Activated CD4-positive, alpha-beta T cell treated with anti-CD3 and anti-CD28 coated beads, Interleukin-2, amount 10 ng/mL, durations not matched to agents 24 days and 14 days (primary cell): ENCODE results near the gene ANKRD44. TPM values are rescaled to one million over a fixed set of nuclear protein-coding genes. Genes with fewer than 3 reads are reported as not detected.

Source experiments
- DNase-seq: peaks from one replicate; pipeline ENCODE4 v3.0.0; 2022
- H3K27ac Mint-ChIP-seq: one replicate; pipeline ENCODE4 v1.8.0; 2022; ENCODE audit warnings: mild to moderate bottlenecking, mixed read lengths
- H3K27me3 Mint-ChIP-seq: one replicate; pipeline ENCODE4 v1.8.0; 2022; ENCODE audit warnings: mixed read lengths
- H3K36me3 Mint-ChIP-seq: one replicate; pipeline ENCODE4 v1.8.0; 2022; ENCODE audit warnings: low read depth, mild to moderate bottlenecking, mixed read lengths
- H3K4me1 Mint-ChIP-seq: one replicate; pipeline ENCODE4 v1.8.0; 2021; ENCODE audit warnings: mixed read lengths
- H3K4me3 Mint-ChIP-seq: one replicate; pipeline ENCODE4 v1.8.0; 2022; ENCODE audit warnings: mild to moderate bottlenecking, moderate library complexity, mixed read lengths
- H3K9me3 Mint-ChIP-seq: one replicate; pipeline ENCODE4 v1.8.0; 2021; ENCODE audit warnings: mixed read lengths
- intact Hi-C: fragments of 100-400 bp; cut with micrococcal nuclease; formaldehyde crosslinking; loops from one replicate; pipeline ENCODE4 v1.15.1; 2023
- total RNA-seq: library from RNA; stranded (reverse); gene quantifications from 2 replicates; pipeline ENCODE4 v1.2.3, GENCODE V29; 2022

Gene ANKRD44
- total RNA-seq, 1 donor from 2014 or later, result 147 TPM

- H3K36me3 Mint-ChIP-seq, result peaks cover 11% of the 10 kb centered on the region
- no peak for DNase-seq
- no peaks in the 10 kb centered on the region for H3K27me3 Mint-ChIP-seq
- no peak overlapping the region for H3K4me3 Mint-ChIP-seq
- peaks cover 27% of the 10 kb centered on the region for H3K4me1 Mint-ChIP-seq
- peaks cover 26% of the 10 kb centered on the region for H3K9me3 Mint-ChIP-seq
- H3K27ac Mint-ChIP-seq, result no peak overlapping the region
- intact Hi-C loops, result no loop called here
Observed at GRCh38 chr2:196959734-196960338, 350.7 kb downstream of the ANKRD44 start.

- H3K9me3 Mint-ChIP-seq, result peaks cover 26% of the 10 kb centered on the region
- H3K36me3 Mint-ChIP-seq, result peaks cover 11% of the 10 kb centered on the region
- no peak overlapping the region for H3K4me3 Mint-ChIP-seq
- intact Hi-C loops, result no loop called here
- DNase-seq, result no peak
- no peaks in the 10 kb centered on the region for H3K27me3 Mint-ChIP-seq
- H3K27ac Mint-ChIP-seq, result no peak overlapping the region
- H3K4me1 Mint-ChIP-seq, result peaks cover 27% of the 10 kb centered on the region
Observed at GRCh38 chr2:196959281-196959680, 351.3 kb downstream of the ANKRD44 start.

- no peak for DNase-seq
- H3K9me3 Mint-ChIP-seq, result peaks cover 26% of the 10 kb centered on the region
- no peaks in the 10 kb centered on the region for H3K27me3 Mint-ChIP-seq
- H3K27ac Mint-ChIP-seq, result no peak overlapping the region
- H3K36me3 Mint-ChIP-seq, result peaks cover 11% of the 10 kb centered on the region
- intact Hi-C loops, result no loop called here
- H3K4me3 Mint-ChIP-seq, result no peak overlapping the region
- H3K4me1 Mint-ChIP-seq, result peaks cover 22% of the 10 kb centered on the region
Observed at GRCh38 chr2:196957881-196958525, 352.6 kb downstream of the ANKRD44 start.

- Mint-ChIP-seq H3K4me3 (no peak overlapping the region), H3K27me3 (no peaks in the 10 kb centered on the region), H3K36me3 (peaks cover 11% of the 10 kb centered on the region), H3K9me3 (peaks cover 24% of the 10 kb centered on the region), H3K4me1 (peaks cover 18% of the 10 kb centered on the region), H3K27ac (no peak overlapping the region)
- intact Hi-C loops, result no loop called here
- DNase-seq, result no peak
Observed at GRCh38 chr2:196957442-196957841, 353.1 kb downstream of the ANKRD44 start.

GRCh38 chr2:196956069-196956468 lies 354.5 kb downstream of the ANKRD44 start:
- no peak overlapping the region for H3K4me3 Mint-ChIP-seq
- peaks cover 11% of the 10 kb centered on the region for H3K36me3 Mint-ChIP-seq
- H3K27ac Mint-ChIP-seq, result no peak overlapping the region
- intact Hi-C loops, result no loop called here
- H3K9me3 Mint-ChIP-seq, result peaks cover 14% of the 10 kb centered on the region
- H3K27me3 Mint-ChIP-seq, result no peaks in the 10 kb centered on the region
- DNase-seq, result no peak
- peaks cover 4% of the 10 kb centered on the region for H3K4me1 Mint-ChIP-seq

- peaks cover 4% of the 10 kb centered on the region for H3K4me1 Mint-ChIP-seq
- H3K27me3 Mint-ChIP-seq, result no peaks in the 10 kb centered on the region
- no peak overlapping the region for H3K4me3 Mint-ChIP-seq
- H3K9me3 Mint-ChIP-seq, result peaks cover 14% of the 10 kb centered on the region
- intact Hi-C loops, result no loop called here
- H3K27ac Mint-ChIP-seq, result no peak overlapping the region
- DNase-seq, result no peak
- H3K36me3 Mint-ChIP-seq, result peaks cover 9% of the 10 kb centered on the region
Observed at GRCh38 chr2:196955036-196955435, 355.5 kb downstream of the ANKRD44 start.

- Mint-ChIP-seq H3K4me3 (no peak overlapping the region), H3K27ac (no peak overlapping the region), H3K36me3 (peaks cover 4% of the 10 kb centered on the region), H3K9me3 (peaks cover 6% of the 10 kb centered on the region), H3K27me3 (no peaks in the 10 kb centered on the region), H3K4me1 (peaks cover 6% of the 10 kb centered on the region)
- intact Hi-C loops, result no loop called here
- DNase-seq, result no peak
Observed at GRCh38 chr2:196954001-196954400, 356.6 kb downstream of the ANKRD44 start.

GRCh38 chr2:196952936-196953335 lies 357.6 kb downstream of the ANKRD44 start:
- Mint-ChIP-seq H3K27ac (no peak overlapping the region), H3K4me1 (peaks cover 6% of the 10 kb centered on the region), H3K9me3 (no peaks in the 10 kb centered on the region), H3K4me3 (no peak overlapping the region), H3K36me3 (no peaks in the 10 kb centered on the region), H3K27me3 (no peaks in the 10 kb centered on the region)
- DNase-seq, result no peak
- intact Hi-C loops, result no loop called here

GRCh38 chr2:196951973-196952372 lies 358.6 kb downstream of the ANKRD44 start:
- H3K27me3 Mint-ChIP-seq, result no peaks in the 10 kb centered on the region
- no peaks in the 10 kb centered on the region for H3K9me3 Mint-ChIP-seq
- no peaks in the 10 kb centered on the region for H3K36me3 Mint-ChIP-seq
- no peak overlapping the region for H3K27ac Mint-ChIP-seq
- H3K4me1 Mint-ChIP-seq, result peaks cover 6% of the 10 kb centered on the region
- intact Hi-C loops, result no loop called here
- DNase-seq, result no peak
- no peak overlapping the region for H3K4me3 Mint-ChIP-seq

- Mint-ChIP-seq H3K36me3 (no peaks in the 10 kb centered on the region), H3K27me3 (no peaks in the 10 kb centered on the region), H3K4me1 (peaks cover 6% of the 10 kb centered on the region), H3K4me3 (no peak overlapping the region), H3K27ac (no peak overlapping the region), H3K9me3 (no peaks in the 10 kb centered on the region)
- DNase-seq, result no peak
- intact Hi-C loops, result no loop called here
Observed at GRCh38 chr2:196949116-196949515, 361.5 kb downstream of the ANKRD44 start.

- H3K27me3 Mint-ChIP-seq, result no peaks in the 10 kb centered on the region
- H3K9me3 Mint-ChIP-seq, result peaks cover 4% of the 10 kb centered on the region
- intact Hi-C loops, result no loop called here
- peak overlapping the region; percentile 34 for H3K27ac Mint-ChIP-seq
- no peaks in the 10 kb centered on the region for H3K36me3 Mint-ChIP-seq
- no peak for DNase-seq
- H3K4me3 Mint-ChIP-seq, result no peak overlapping the region
- peaks cover 12% of the 10 kb centered on the region for H3K4me1 Mint-ChIP-seq
Observed at GRCh38 chr2:196944570-196944969, 366.0 kb downstream of the ANKRD44 start.

- DNase-seq, result no peak
- Mint-ChIP-seq H3K27me3 (no peaks in the 10 kb centered on the region), H3K4me3 (no peak overlapping the region), H3K9me3 (peaks cover 4% of the 10 kb centered on the region), H3K27ac (no peak overlapping the region), H3K36me3 (no peaks in the 10 kb centered on the region), H3K4me1 (peaks cover 16% of the 10 kb centered on the region)
- intact Hi-C loops, result no loop called here
Observed at GRCh38 chr2:196941398-196942078, 369.0 kb downstream of the ANKRD44 start.

GRCh38 chr2:196939371-196939770 lies 371.2 kb downstream of the ANKRD44 start:
- no peak for DNase-seq

More at GRCh38 chr2:196939371-196939770, 371.2 kb downstream of the ANKRD44 start:
- no peaks in the 10 kb centered on the region for H3K27me3 Mint-ChIP-seq
- no peak overlapping the region for H3K27ac Mint-ChIP-seq
- intact Hi-C loops, result no loop called here
- no peaks in the 10 kb centered on the region for H3K36me3 Mint-ChIP-seq
- peaks cover 13% of the 10 kb centered on the region for H3K4me1 Mint-ChIP-seq
- H3K4me3 Mint-ChIP-seq, result no peak overlapping the region
- H3K9me3 Mint-ChIP-seq, result peaks cover 4% of the 10 kb centered on the region
